MCF 10A (cell line): ENCODE measurements around the gene PRKG1. TPM values are rescaled to one million over a fixed set of nuclear protein-coding genes. Genes with fewer than 3 reads are reported as not detected.

ENCODE experiments used
- BruUV-seq: library from RNA; stranded (reverse); fragments of 400-500 nt; replicated peaks from 2 replicates; lab custom pipeline; 2021; lab: Mats Ljungman, UMichigan
- CTCF ChIA-PET: fragments of 300-600 bp; sonication (Branson Sonifier 250); formaldehyde crosslinking; extraction: SDS; loops from one replicate; lab custom pipeline; 2021; ENCODE audit warnings: antibody characterized with exemption, inconsistent platforms; lab: Yijun Ruan, JAX
- POLR2A ChIA-PET: fragments of 300-600, 350-650 bp; sonication (Branson Sonifier 250); formaldehyde crosslinking; extraction: SDS; loops from one replicate; lab custom pipeline; 2020; ENCODE audit warnings: antibody characterized with exemption, inconsistent platforms; lab: Yijun Ruan, JAX
- DNase-seq: peaks from one replicate; pipeline ENCODE4 v3.0.0-alpha.2; 2018; ENCODE audit not compliant: unreplicated experiment
- H3K27ac Mint-ChIP-seq: one replicate; pipeline ENCODE4 v1.8.0; 2022; ENCODE audit warnings: mild to moderate bottlenecking, low read depth, mixed read lengths; ENCODE audit not compliant: unreplicated experiment
- H3K27me3 Mint-ChIP-seq: one replicate; pipeline ENCODE4 v1.8.0; 2022; ENCODE audit warnings: mixed read lengths; ENCODE audit not compliant: insufficient read depth, unreplicated experiment
- H3K36me3 Mint-ChIP-seq: one replicate; pipeline ENCODE4 v1.8.0; 2022; ENCODE audit warnings: mild to moderate bottlenecking, moderate library complexity, mixed read lengths; ENCODE audit not compliant: insufficient read depth, unreplicated experiment
- H3K4me1 Mint-ChIP-seq: one replicate; pipeline ENCODE4 v1.8.0; 2022; ENCODE audit warnings: mixed read lengths; ENCODE audit not compliant: insufficient read depth, unreplicated experiment
- H3K4me3 Mint-ChIP-seq: one replicate; pipeline ENCODE4 v1.8.0; 2022; ENCODE audit warnings: mild to moderate bottlenecking, moderate library complexity, mixed read lengths; ENCODE audit not compliant: unreplicated experiment
- H3K9me3 Mint-ChIP-seq: one replicate; pipeline ENCODE4 v1.8.0; 2022; ENCODE audit warnings: mixed read lengths; ENCODE audit not compliant: unreplicated experiment
- CTCF ChIP-seq: fragments of 200-600 bp; IDR thresholded peaks from one replicate; pipeline ENCODE4 v1.8.0; 2022; ENCODE audit warnings: antibody characterized with exemption, mild to moderate bottlenecking; ENCODE audit not compliant: unreplicated experiment
- intact Hi-C: fragments of 100-400 bp; cut with micrococcal nuclease; formaldehyde crosslinking; loops from 2 replicates; pipeline ENCODE4 v1.14.1; 2022
- total RNA-seq: library from RNA; stranded (reverse); gene quantifications from 2 replicates; pipeline ENCODE4 v1.2.3, GENCODE V29; 2022

PRKG1 gene
- total RNA-seq, 1 experiment from 2014 or later = 0.09 TPM

- Mint-ChIP-seq H3K27me3 (peaks cover 28% of the 10 kb centered on the region), H3K9me3 (no peaks in the 10 kb centered on the region), H3K27ac (no peak overlapping the region), H3K4me3 (no peak overlapping the region), H3K36me3 (no peaks in the 10 kb centered on the region), H3K4me1 (no peaks in the 10 kb centered on the region)
- TF ChIP-seq CTCF = no peak
- DNase-seq = no peak
- intact Hi-C loops = no loop called here
- no TSS peak for BruUV-seq
- CTCF ChIA-PET = no interaction called here
- POLR2A ChIA-PET = no interaction called here
These were observed 582.2 kb downstream of the PRKG1 start for GRCh38 chr10:51656503-51656902.

DNA sequence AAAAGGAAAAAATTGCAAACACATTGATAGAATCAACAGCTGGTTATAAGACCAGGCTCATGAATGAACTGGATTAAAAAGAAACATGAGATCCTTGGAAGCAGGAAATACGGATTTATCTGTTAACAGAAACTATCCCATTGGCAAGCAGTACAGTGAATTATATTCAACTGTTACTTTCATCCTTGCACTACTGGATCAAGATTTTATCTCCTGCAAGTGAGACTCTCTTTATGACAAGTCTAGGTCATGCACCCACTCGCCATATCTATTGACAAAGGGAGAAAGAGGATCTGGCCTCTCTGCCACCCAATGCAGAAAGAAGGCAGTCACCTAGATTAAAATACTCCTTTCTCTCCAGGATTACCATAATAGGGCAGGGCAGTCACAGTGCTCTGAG is 583.7 kb downstream of the PRKG1 start:
- no peak for DNase-seq
- CTCF ChIA-PET = no interaction called here
- H3K4me3 Mint-ChIP-seq = no peak overlapping the region
- H3K4me1 Mint-ChIP-seq = no peaks in the 10 kb centered on the region
- H3K27me3 Mint-ChIP-seq = peaks cover 38% of the 10 kb centered on the region
- no peaks in the 10 kb centered on the region for H3K9me3 Mint-ChIP-seq
- POLR2A ChIA-PET = no interaction called here
- TF ChIP-seq CTCF = no peak
- BruUV-seq = no TSS peak
- no peaks in the 10 kb centered on the region for H3K36me3 Mint-ChIP-seq
- intact Hi-C loops = no loop called here
- no peak overlapping the region for H3K27ac Mint-ChIP-seq

GRCh38 chr10:51659344-51659743 is 585.1 kb downstream of the PRKG1 start:
- intact Hi-C loops = no loop called here
- ChIA-PET CTCF (interaction anchor here (0.6 kb wide), 1 partner anchor 70 kb away, joined by 3 read pairs; no protein-coding TSS in a partner anchor), POLR2A (no interaction called here)
- BruUV-seq = no TSS peak
- H3K9me3 Mint-ChIP-seq = no peaks in the 10 kb centered on the region
- H3K27me3 Mint-ChIP-seq = peaks cover 41% of the 10 kb centered on the region
- H3K4me1 Mint-ChIP-seq = no peaks in the 10 kb centered on the region
- no peak for DNase-seq
- TF ChIP-seq CTCF = no peak
- no peak overlapping the region for H3K27ac Mint-ChIP-seq
- no peaks in the 10 kb centered on the region for H3K36me3 Mint-ChIP-seq
- H3K4me3 Mint-ChIP-seq = no peak overlapping the region

DNA sequence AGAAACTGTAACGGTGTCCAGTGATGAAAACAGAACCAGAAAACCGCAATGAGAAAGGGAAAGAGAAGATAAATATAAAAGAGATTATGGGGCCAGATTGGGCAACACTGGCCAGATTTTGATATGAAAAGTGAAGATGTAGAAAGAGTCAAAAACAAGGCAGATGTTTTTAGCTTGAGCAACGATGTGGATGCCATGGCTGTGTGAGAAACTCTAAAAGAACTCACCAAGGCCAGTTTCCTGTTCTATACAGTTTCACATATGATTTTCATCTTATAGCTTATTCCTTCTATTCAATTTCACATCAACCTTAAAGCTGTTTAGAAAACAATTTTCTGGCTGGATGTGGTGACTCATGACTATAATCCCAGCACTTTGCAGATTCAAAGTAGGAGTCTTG is 588.8 kb downstream of the PRKG1 start:
- CTCF ChIA-PET = interaction anchor here (0.6 kb wide), 2 partner anchors 42 to 212 kb away, joined by 4 read pairs; no protein-coding TSS in a partner anchor
- no peaks in the 10 kb centered on the region for H3K4me1 Mint-ChIP-seq
- no peak overlapping the region for H3K27ac Mint-ChIP-seq
- POLR2A ChIA-PET = no interaction called here
- H3K36me3 Mint-ChIP-seq = no peaks in the 10 kb centered on the region
- no TSS peak for BruUV-seq
- H3K4me3 Mint-ChIP-seq = no peak overlapping the region
- intact Hi-C loops = no loop called here
- no peak for DNase-seq
- no peak for TF ChIP-seq CTCF
- no peaks in the 10 kb centered on the region for H3K9me3 Mint-ChIP-seq
- H3K27me3 Mint-ChIP-seq = peaks cover 38% of the 10 kb centered on the region
